GM10248 (cell line): ENCODE data around the gene GRB7.
"Not testable (repeated sequence)": the region's sequence is repeated elsewhere in the genome, so short reads cannot be mapped to it uniquely, and the experiment has no call there.

Experiments
- CTCF ChIA-PET: fragments of 300-600 bp; sonication (Branson Sonifier 250); formaldehyde crosslinking; extraction: SDS; loops from one replicate; lab custom pipeline; 2021; ENCODE audit warnings: antibody characterized with exemption; lab: Yijun Ruan, JAX
- POLR2A ChIA-PET: fragments of 350-650 bp; sonication (Branson Sonifier 250); formaldehyde crosslinking; extraction: SDS; loops from one replicate; lab custom pipeline; 2020; ENCODE audit warnings: antibody characterized with exemption; lab: Yijun Ruan, JAX
- DNase-seq: peaks from one replicate; pipeline ENCODE4 v3.0.0; 2012; ENCODE audit errors: extremely low spot score
- CTCF ChIP-seq: IDR thresholded peaks from 2 replicates; pipeline ENCODE4 v1.5.1; 2012; ENCODE audit warnings: mild to moderate bottlenecking, low read depth; ENCODE audit errors: extremely low read depth, missing control alignments, control extremely low read depth

The GRB7 gene

GRCh38 chr17:39709319-39709997, 28.3 kb upstream of the GRB7 start:
- no peak for DNase-seq
- ChIA-PET CTCF (interaction anchor here (0.9 to 1.3 kb wide), 3 partner anchors 11 to 75 kb away, joined by 3 read pairs; no protein-coding TSS in a partner anchor), POLR2A (no interaction called here)
- TF ChIP-seq CTCF = no peak

- no peak for TF ChIP-seq CTCF
- ChIA-PET POLR2A (no interaction called here), CTCF (interaction anchor here (0.8 to 1.9 kb wide), 5 partner anchors 9 to 89 kb away, joined by 3 to 10 read pairs (median 3); partner anchors contain the start of gene MIEN1)
- no peak for DNase-seq
These were observed 27.5 kb upstream of the GRB7 start for GRCh38 chr17:39709998-39710964.

DNA sequence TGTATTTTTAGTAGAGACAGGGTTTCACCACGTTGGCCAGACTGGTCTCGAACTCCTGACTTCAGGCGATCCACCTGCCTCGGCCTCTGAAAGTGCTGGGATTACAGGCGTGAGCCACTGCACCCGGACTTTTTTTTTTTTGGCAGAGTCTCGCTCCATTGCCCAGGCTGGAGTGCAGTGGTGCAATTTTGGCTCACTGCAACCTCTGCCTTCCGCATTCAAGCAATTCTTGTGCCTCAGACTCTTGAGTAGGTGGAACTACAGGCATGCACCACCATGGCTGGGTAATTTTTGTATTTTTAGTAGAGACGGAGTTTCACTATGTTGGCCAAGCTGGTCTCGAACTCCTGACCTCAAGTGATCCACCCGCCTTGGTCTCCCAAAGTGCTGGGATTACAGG, 26.7 kb upstream of the GRB7 start:
- CTCF ChIA-PET = interaction anchor here (1.0 to 1.9 kb wide), 3 partner anchors 8 to 57 kb away, joined by 3 to 10 read pairs (median 3); partner anchors contain the start of gene MIEN1
- DNase-seq, POLR2A ChIA-PET: not testable (repeated sequence)

- ChIA-PET CTCF (interaction anchor here (1.0 to 1.9 kb wide), 2 partner anchors 18 to 90 kb away, joined by 3 to 10 read pairs; partner anchors contain the start of gene MIEN1), POLR2A (no interaction called here)
- no peak for TF ChIP-seq CTCF
- DNase-seq = no peak
These were observed 25.9 kb upstream of the GRB7 start for GRCh38 chr17:39711851-39712250.

- no peak for TF ChIP-seq CTCF
- ChIA-PET POLR2A (interaction anchor here (0.6 kb wide), 1 partner anchor 196 kb away, joined by 3 read pairs; no protein-coding TSS in a partner anchor), CTCF (interaction anchor here (1.2 to 1.6 kb wide), 2 partner anchors 10 to 16 kb away, joined by 3 to 4 read pairs; partner anchors contain the start of gene MIEN1)
- DNase-seq = no peak
These were observed 23.5 kb upstream of the GRB7 start for GRCh38 chr17:39714234-39714633.

- ChIA-PET POLR2A (no interaction called here), CTCF (interaction anchor here (0.8 to 2.0 kb wide), 4 partner anchors 8 to 94 kb away, joined by 3 to 7 read pairs (median 4); no protein-coding TSS in a partner anchor)
- no peak for TF ChIP-seq CTCF
- DNase-seq = no peak
These were observed 22.2 kb upstream of the GRB7 start for GRCh38 chr17:39715375-39716072.
